GM19397 (cell line): ENCODE results near the gene SCN3B.
A peak's percentile ranks its signal among the peaks of the same experiment; 100 is the strongest.

ENCODE experiments used
- ATAC-seq: cut with Tn5 transposase; IDR thresholded peaks from one replicate; pipeline ENCODE4 v1.9.1; 2021; ENCODE audit warnings: mild to moderate bottlenecking, moderate library complexity; ENCODE audit not compliant: unreplicated experiment

The SCN3B gene

DNA sequence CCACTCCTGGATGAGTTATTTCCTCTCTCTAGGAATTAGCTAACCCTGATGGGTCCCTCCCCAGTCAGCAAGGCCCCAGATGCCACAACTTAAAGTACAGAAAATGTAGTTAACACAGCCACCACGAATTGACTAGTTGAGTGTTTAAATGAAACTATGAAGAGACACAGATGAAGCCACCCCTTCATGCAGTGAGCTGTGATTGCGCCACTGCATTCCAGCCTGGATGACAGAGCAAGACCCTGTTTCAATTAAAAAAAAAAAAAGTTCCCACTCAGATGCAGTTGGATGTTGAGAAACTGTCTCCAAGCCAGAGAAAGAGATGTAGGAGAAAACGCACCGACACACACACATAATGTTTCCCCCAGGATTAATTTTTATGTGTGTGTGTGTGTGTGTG lies 53.3 kb downstream of the SCN3B start:
- no peak for ATAC-seq

DNA sequence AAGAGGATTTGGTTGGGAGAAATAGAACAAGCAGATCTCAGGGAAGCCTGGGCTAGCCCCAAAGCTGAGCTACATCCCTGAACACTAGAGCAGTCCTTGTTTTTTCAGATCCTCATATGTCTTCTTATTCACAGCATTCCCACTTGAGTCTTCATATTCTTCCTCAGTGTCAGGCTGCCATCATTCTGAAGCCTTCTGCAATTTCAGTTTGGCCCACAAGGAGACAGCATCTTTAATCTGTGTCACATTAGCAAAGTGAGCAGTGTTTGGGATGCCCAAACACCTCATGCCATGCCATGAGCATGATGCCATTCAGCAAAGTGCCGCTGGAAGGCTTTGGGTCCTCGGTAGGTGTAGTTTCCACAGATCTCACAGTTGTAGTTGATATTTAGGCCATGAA lies 56.6 kb downstream of the SCN3B start:
- ATAC-seq: no peak

DNA sequence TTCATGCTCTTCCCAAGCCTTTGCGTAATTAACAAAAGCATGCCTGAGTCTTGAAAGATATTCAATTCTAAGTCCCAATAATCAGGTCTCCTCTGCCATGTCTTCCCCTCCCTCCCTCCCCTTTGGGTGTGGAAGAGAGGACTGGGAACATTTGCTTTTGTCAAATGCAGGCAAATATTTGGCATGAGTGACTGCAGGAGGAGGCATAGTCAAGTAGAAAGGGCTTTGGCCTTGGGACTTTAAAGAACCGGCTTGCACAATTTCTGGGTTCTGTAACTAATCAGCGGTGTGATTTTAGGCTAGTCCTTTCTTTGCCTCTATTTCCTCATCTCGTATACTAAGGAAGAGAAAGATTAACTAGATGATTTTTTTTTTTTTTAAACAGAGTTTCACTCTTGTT lies 59.5 kb downstream of the SCN3B start:
- no peak for ATAC-seq

DNA sequence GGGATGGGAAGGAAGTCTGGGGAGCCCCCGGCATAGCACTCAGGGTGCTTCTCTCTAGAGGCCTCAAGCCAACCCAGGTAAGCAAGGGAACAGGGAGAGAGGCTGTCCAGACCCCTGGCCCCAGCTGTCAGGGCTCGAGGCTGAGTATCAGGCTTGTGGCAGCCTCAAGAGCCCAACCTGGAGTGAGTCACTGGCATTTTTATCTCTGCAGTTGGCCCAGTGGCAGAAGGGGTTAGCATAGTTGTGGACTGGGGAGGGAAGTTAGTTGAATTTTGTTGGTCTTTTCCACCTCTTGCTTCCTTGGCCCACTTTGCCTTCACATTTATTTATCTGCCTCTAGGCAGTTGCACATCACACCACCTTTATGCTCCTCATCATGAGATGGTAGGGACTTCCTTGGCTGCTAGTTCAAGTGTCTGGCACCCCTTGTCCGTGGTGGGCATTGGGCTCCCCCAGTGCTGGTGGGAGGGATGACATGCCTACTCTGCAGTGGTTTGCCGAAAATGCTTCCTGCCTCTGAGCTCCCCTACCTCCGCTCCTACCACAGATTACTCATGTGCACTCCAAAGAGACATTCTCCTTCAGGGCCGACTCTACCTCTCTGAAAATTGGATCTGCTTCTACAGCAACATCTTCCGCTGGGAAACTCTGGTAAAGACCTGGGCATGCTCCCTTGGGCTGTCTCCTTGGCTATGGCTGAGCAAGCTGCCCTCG lies 60.1 kb downstream of the SCN3B start:
- ATAC-seq: no peak

DNA sequence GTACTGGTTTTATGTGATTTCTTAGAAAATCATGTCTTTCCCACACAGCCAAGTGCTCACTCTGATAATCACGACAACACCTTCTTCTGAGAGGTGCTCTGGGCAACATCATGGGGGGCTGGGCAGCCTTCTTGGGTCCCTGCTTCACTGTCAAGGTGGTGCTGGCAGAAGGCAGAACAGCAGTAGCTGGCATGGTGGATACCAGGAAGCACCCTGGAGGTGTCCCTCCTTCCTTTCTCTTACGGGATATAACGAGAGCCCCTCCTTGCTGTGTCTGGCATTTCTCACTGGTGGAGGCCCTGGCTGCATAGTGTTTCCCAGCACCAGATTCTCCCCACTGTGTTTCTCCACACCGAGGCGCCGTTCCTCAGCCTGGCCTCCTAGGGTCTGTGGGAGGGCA lies 60.9 kb downstream of the SCN3B start:
- no peak for ATAC-seq

DNA sequence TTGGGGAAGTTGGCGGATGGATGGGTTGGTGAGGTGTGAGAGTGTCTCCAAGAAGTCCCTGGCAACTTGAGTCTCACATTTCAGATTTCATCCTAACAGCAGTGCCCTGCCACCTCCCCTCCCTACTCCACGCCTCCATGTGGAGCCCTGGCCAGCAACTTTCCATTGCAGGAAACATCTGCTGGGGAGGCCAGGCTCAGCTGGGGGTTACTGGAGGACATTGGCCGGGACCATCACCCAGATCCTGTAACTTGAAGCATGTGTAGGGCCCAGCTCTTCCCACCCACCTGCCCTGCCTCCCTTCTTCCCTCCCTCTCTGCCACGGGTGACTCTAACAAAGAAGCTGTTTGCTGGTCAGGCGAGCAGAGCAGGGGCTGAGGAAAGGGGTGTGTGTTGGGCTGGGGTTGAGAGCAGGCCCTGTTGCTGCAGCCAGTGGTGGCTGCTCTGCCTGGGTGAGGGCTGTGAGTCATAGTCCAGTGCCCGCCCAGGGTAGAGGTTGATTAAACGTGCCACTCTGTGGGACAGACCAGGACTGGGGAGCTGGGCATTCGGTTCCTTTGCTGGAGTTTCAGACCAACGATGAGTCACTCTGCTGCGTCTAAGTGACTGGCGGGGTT lies 64.0 kb downstream of the SCN3B start:
- no peak for ATAC-seq

DNA sequence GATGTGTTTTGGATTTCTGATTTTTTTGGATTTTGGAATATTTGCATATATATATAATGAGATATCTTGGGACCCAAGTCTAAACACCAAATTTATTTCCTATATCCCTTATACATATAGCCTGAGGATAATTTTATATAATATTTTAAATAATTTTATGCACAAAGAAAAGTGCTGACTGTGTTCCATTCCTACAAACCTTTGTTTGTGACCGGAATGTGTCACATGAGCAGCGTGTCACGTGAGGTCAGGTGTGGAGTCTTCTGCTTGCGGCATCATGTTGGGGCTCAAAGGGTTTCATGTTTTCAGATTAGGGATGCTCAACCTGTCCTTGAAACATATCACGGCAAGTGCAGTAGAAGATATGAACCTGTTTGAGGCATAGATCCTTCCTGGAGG lies 65.6 kb downstream of the SCN3B start:
- no peak for ATAC-seq

DNA sequence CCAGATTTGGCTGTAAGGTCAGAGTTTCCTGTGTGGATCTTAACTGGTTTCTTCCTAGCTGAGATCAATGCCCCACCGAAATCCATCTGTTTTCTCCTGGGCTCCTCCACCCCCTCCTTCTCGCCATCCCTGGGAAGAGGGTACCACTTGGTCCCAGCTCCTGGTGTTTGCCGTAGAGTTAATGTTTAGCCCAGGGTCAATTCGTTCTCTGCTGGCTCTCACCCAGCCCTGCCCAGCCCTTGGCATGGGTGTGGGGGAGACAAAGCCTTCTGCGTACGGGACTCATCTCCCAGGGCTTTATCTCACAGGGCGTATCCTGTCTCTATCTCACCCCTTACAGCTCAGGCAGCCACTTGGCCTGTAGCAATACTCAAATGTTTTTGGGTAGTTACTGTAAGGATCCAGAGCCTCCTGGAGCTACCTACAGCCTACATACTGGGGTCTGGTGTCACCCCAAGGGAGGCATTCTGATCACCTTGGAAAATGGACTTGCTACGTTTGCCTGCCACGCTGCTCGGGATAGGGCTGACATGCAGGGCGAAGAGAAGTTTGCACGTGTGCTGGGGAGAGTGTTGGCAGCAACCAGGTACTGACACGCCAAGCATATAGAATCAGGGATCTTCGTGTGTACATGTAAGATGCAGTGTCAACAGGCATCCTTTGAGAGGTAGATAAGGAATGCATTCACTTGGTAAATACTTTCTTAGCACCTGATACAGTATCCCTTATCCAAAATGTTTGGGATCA lies 66.1 kb downstream of the SCN3B start:
- no peak for ATAC-seq

DNA sequence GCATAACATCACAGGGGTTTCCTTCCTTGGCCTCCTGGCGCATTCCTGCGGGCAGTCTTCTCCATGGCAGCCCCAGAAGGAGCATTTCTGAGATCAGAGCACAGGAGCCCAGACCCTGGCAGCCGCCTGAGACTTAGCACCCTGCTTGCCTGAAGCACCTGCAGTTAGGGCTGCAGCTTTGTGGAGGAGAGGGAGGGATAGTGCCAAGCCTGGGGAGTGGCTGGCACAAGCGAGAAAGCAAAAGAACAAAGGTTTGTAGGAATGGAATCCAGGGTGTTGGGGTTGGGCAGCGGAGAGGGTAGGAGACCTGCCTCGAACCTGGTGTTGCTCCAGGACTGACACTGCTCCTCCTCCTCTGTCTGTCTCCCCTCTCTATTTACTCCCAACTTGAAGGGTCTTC lies 66.9 kb downstream of the SCN3B start:
- no peak for ATAC-seq

DNA sequence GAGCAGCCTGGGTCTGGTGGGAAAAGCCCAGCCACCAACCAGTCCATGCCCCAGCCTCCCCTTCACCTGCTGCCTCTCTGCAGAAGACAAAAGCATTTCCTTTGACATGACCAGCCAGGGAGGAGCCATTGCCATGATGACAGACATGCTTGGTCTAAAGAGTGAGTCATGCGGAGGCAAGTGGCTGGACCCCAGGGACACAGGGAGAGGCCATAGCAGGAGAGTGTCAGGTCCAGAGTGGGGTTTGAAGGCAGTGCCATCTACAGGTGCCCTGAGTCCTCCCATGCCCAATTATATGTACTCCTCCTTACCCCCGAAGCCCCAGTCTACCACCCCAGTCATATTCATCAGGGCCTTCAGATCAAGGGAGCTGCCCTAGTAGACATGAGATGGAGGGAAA lies 67.4 kb downstream of the SCN3B start:
- ATAC-seq: no peak

DNA sequence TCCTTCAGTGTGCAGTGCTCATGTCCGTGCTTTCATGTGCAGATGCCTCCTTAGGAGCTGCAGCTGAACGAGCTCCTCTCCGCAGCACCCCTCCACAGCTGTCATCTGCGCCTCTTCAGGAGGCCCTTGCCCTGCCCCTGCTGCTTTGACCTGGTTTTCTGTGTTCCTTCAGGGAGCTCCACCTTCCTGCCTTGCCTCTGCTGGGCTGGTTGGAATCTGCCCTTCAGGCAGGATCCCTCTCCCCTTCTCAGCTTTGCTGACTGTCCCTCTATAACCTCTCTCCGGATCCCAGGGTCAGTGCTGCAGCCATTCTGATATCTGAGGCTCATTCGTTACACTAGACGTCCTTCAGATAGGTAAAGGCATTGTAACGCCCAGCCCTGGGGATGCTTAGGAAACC lies 67.9 kb downstream of the SCN3B start:
- no peak for ATAC-seq

DNA sequence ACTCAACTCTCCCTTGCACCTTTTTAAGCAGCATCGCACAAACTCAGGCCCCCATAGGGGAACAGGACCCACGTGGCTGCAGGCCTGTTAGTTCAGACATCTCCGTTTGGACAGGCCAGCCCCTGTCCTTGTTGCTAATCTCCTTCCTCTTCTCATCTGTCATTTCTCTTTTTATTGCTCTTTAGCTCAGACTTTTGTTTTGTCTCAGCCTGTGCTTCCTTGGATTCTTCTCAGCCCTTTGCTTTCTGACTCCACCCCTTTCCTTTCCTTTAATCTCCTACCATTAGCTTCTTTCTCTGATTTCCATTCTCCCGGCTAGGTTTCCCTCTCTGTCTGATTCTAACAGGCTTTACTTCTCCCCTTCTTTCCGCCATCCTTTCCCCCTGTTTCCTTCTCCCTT lies 68.7 kb downstream of the SCN3B start:
- ATAC-seq: no peak

DNA sequence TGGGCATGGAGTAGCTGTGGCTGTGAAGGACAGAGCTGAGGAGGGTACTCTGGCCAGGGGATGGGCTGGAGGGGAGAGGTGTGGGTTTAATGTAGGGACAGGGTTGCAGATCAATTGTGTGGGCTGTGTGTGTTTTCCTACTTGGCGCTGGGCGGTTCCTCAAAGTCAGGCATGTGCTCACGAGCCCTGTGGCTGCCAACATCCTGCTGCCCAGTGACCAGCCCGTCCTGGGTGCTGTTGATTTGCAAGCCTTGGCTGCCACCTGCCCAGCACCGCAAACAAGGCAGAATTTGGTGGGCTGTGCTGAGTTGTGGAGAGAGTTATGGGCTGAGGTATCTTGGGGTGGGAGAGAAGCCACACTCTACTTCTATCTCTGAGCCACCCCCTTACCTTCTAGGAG lies 69.2 kb downstream of the SCN3B start:
- ATAC-seq: no peak

DNA sequence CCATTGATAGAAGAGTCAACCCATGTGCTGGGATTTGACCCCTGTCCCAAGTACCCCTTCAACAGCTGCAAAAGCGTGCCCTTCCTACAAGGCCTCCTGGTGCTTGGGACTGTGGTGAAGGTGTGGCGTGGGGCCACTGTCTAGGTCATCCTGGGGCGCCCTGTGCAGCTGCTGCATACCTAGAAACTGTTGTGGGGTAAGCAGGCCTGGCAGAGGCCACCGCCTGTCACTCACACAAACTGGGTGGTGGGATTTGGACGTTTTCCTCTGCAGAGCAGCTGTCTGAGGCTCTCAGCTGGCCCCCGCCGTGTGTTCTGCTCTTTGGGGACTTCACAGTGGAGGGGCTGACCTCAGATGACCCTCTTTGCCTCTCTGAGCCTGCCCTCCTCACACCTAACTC lies 69.7 kb downstream of the SCN3B start:
- no peak for ATAC-seq

DNA sequence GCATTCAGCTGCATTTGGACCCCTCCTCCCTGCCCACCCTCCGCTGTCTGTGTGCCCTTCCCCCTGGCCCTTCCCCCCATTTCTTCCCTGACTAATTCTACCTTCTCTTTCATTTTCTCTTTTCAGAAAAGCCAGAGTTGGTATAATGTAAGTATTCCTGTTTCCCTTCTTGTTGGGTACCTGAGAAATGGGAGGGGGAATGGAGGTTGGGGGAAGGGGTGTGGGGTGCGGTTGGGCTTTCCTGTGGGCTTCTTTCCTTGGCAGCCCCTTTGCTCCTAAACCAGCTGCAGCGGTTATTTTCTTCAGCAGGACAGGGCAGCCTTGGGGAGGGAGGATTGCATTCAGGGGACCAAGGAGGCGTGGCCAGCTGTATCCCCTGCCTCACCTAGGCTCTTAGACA lies 70.2 kb downstream of the SCN3B start:
- ATAC-seq: no peak

DNA sequence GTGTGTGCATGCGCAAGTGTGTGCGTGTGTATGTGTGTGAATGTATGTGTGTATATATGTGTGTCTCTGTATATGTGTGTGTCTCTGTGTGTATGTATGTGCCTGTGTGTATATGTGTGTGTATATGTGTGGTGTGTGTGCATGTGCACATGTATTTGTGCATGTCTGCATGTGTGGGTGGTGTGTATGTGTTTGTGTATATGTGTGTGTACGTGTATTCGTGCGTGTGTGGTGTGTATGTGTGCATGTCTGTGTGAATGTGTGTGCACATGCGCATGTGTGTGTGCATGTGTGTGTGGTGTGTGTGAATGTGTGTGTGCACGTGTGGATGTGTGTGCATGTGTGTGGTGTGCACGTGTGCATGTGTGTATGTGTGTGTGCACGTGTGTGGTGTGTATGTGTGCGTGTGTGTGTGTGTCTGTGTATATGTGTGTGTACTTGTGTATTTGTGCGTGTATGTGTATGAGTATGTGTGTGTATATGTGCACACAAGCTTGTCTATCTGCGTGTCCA lies 71.4 kb downstream of the SCN3B start:
- ATAC-seq: no peak

DNA sequence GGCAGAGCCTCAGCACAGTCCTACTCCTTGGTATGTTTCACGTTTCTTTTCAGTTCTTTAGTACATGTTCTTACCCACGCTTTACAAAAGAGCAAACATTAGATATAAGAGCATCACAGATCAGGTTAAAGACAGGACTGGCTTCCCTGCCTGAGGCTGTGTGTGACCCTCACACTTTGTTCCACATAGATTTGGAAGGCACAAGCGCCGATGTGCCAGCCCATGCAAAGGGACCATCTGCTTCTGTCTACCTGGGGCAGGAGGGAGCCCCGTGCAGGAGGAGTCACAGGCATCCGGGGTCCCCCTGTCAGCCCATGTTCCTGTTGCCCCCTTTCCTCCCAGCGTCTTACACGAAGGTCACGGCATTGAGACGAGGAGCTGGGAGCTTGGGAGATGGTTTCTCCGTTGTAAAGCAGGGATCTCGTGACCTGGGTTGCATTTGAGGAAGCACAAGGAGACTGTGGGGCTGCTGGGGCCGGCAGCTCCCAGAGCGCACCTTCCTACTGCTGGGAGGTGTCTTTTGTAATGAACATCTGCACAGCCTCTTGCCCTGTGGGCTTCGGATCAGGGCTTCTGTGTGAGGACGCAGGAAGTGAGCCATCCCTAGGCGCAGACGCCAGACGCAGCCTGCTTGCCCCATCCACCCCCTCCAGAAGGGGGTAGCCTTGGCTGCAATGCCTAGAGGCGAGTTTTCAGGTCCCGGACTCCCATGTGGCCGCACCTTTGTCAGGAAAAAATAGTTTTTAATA lies 72.6 kb downstream of the SCN3B start:
- ATAC-seq: no peak

DNA sequence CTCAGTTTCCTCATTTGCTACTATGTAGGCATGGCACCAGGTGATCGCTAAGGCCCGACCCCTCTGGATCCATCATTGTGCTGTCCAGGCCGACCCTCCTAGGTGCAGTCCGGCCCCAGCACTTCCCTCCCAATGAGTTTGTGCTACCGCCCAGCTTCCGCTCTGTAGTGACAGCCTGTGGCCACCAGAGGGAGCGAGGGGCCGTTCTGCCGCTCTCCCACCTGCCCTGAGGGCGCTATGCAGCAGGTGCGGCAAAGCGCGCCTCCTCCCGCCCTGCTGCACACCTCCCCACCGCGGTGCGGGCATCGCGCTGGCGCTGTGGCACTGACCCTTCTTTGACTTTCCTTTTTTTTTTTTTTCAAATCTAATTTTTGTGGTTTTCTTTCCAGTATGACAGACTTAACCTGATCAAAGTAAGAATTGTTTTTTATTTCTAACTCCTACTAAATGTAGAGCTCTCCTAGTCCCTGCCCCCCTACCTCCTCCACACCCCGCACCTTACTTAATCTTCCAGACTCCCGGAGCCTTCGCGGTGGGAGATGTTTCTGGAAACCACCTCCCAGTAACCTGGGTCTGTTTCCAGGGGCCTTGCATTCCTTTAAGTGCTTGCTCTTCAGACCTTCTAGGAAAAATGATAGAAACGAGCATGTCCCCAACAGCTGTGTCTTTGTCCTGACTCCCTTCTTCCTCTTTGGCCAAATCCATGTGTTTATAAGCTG lies 73.7 kb downstream of the SCN3B start:
- peak; percentile 76 for ATAC-seq

DNA sequence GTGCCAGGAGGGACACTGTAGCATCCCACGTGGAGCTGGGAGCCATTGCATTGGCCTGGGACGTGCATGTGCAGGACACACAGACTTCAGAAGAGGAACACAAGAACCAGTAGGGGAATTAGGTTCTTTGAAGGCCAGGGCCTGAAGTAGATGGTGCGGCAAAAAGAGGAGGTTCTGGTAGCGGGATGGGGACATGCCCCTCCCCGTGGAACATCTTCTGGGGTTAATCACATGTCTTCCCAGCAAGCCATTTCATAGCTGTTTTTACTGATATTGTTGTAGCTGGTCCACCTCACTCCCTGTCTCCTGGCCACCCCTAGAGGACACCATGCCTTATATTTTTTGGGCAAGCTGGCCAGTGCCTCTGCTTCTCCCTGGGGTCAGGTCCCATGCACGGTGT lies 74.3 kb downstream of the SCN3B start:
- ATAC-seq: no peak

DNA sequence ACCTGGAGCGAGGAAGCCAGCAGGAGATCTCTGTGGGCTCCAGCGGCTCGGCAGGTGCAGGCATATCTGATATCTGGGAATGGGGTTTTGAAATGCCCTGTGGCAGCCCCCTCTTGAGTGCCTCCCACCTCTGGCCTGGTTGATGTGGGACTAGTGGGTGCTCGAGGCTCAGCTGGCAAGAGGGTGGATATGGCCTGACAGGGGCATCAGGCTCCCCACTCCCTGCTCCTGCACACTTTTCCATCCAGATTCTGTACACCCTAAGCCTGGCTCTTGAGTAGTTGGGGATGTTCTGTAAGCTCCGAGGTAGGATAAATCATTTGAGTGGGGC lies 75.0 kb downstream of the SCN3B start:
- no peak for ATAC-seq
